ENCODE results near the gene CACNA1E.

The CACNA1E gene

DNA sequence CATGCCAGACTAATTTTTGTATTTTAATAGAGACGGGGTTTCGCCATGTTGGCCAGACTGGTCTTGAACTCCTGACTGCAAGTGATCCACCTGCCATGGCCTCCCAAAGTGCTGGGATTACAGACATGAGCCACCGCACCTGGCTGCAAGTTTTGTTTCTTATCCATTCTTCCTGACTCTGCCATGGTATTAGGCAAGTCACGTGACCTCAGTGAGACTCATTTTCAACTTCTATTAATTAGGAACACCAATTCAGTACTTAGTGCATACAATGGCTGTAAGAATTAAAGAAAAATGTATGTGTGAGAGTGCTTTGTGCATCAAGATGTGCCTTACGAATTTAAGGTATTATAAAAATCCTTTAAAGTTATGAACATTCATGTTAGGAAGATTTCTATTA is 111.2 kb downstream of the CACNA1E start:
- peak; percentile 68 for FAIRE-seq
- no peak for DNase-seq (ENCODE audit: insufficient read length, low spot score)
- TF ChIP-seq, protein P1, sequence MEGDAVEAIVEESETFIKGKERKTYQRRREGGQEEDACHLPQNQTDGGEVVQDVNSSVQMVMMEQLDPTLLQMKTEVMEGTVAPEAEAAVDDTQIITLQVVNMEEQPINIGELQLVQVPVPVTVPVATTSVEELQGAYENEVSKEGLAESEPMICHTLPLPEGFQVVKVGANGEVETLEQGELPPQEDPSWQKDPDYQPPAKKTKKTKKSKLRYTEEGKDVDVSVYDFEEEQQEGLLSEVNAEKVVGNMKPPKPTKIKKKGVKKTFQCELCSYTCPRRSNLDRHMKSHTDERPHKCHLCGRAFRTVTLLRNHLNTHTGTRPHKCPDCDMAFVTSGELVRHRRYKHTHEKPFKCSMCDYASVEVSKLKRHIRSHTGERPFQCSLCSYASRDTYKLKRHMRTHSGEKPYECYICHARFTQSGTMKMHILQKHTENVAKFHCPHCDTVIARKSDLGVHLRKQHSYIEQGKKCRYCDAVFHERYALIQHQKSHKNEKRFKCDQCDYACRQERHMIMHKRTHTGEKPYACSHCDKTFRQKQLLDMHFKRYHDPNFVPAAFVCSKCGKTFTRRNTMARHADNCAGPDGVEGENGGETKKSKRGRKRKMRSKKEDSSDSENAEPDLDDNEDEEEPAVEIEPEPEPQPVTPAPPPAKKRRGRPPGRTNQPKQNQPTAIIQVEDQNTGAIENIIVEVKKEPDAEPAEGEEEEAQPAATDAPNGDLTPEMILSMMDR (IDR thresholded peaks at IDR 0.05; ENCODE audit: insufficient read depth, missing control alignments): no peak

DNA sequence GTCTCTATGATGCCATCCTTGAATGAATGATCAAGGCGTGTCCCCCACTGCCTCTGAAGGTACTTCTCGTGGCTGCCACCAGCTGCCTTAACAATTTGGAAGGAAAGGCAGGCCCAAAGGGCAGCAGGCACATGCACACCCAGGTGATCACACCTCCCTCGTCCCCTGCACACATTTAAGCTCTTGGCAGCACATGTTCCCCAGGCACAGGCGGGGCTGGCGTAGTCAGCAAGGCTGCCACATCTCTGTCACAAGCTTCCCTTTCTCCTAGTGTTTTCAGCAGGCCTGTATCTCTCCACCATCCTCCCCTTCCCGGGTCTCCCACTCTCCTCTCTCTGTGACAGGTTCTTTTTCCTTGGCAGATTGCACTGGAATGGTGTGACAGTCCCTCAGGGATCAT is 111.9 kb downstream of the CACNA1E start:
- TF ChIP-seq, protein P1 (IDR thresholded peaks at IDR 0.05; ENCODE audit: insufficient read depth, missing control alignments): no peak
- no peak for DNase-seq (ENCODE audit: insufficient read length, low spot score)
- FAIRE-seq: no peak

DNA sequence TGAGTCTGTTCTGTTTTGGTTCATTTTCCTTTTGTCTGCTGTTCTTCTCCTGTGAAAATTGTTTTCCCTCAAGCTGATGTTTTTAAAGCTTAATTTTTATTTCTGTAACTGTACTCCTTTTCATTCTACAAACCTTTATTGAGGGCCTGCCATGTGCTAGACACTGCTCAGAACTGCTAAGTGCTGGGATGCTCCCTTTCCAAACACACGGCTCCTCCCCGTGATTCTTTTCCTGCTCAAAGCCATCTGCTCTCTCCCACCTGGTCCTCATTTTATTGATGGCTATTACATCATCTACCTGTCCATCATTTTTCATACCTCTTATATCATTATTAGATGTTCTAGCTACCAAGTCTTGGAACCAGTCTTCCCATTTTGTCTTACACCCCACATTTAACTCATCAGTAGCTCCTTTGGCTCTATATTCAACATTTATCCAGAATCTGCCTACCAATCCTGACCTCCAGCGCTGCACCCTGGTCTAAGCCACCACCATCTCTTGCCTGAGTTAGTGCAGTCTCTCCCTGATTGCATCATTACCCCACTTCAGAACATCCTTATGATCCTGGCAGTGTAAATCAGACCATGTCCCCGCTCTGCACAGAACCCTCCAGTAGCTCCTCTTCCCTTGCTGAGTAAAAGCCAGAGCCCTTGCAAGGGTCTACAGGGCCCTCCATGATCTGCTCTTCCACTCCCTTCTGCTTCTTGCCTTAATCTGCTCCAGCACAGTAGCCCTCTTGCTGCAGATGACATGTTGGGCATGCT is 118.1 kb downstream of the CACNA1E start:
- no peak for DNase-seq (ENCODE audit: insufficient read length, low spot score)
- FAIRE-seq: no peak
- TF ChIP-seq, protein P1 (IDR thresholded peaks at IDR 0.05; ENCODE audit: insufficient read depth, missing control alignments): no peak

DNA sequence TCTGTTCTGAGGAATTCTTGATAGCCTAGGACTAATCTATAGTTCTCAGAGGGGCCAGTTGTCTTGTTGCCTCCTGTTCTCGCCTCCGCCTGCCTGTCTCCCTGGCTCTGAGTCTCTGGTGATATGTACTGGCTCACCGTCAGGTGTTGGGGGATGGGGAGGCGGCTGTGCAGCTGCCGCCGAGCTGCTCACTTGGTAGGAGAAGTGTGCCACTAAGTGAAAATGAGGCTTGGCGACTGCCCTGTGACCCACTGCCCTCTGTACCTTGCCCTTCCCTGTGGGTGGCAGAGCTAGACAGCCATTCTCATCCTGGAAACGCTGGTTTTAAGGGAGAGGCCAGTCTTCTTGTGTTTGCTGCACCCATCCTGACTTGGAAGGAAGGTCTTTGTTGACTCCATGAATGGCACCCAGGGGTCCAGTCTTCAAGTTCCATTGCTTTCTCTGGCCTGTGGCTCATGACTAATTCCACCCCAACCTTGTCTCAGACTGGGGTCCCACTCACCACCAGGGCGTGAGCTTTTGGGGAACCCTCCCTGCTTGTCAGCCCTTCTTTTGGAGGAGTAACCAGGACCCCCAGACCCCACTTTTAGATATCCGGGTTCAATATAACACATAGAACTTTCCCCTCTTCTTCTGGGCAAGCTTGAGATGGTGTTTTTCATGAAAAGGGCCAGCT is 120.6 kb downstream of the CACNA1E start:
- no peak for DNase-seq (ENCODE audit: insufficient read length, low spot score)
- TF ChIP-seq, protein P1 (IDR thresholded peaks at IDR 0.05; ENCODE audit: insufficient read depth, missing control alignments): no peak
- no peak for FAIRE-seq

DNA sequence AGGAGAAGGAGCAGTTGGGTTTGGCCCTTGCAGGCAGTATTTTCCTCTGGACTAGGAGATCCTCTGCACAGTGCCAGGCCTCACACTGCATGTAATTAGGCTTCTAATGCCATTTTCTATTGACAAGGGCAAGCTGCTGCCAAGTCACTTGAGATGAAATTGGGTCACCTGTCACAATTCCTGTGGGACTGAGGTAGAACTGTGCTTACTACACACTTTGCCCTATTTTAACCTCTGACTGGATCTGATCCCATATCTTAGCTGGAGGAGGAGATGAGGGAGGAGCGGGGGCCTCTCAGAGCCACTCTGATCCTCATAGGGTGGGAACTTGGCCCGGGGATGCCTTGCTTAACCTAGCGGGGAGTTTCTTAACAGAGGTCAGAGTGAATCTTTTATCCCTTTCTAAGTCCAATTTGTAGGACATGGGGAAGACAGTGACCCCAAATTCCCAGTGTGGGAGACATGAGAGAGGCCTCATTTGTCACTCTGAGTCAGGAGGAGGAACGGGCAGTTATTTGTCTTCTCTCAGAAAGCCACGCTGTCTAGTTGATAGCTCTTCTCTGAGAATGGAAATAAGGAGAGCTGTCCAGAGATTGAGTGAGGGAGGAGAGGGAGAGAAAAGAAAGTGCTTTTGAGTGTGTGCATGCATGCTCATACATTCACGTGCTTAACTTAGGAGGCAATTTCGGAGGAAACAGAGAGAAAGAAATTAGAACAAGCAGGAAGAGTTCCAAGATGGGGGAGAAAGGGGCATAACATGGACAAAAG is 121.3 kb downstream of the CACNA1E start:
- FAIRE-seq (no peak), DNase-seq (ENCODE audit: insufficient read length, low spot score) (no peak)

DNA sequence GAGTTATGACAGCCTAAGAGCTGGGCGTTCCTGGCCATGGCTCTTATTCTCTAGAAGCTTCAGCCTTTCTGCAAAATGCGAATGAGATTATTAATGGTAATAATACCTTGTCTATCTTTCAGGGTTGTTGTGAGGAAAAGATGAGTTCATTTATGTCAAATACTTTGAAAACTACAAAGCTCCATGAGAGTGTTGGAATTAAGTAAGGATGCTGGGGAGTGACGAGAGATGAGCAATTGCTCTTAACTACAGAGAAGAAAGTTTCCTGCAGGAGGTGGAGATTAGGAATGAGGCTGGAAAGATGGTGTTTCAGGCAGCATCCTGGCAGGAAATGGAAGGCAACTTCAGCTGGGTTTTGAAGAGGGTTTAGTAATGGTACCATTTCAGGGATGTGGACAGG is 124.2 kb downstream of the CACNA1E start:
- no peak for DNase-seq (ENCODE audit: insufficient read length, low spot score)
- TF ChIP-seq, protein P1 (IDR thresholded peaks at IDR 0.05; ENCODE audit: insufficient read depth, missing control alignments): no peak
- FAIRE-seq: no peak

More for the DNA sequence above, 121.3 kb downstream of the CACNA1E start:
- TF ChIP-seq, protein P1 (IDR thresholded peaks at IDR 0.05; ENCODE audit: insufficient read depth, missing control alignments): no peak
